Keratinocyte (primary cell): ENCODE results near the gene ZBTB33. TPM values are rescaled to one million over a fixed set of nuclear protein-coding genes. Genes with fewer than 3 reads are reported as not detected.

Source experiments
- DNase-seq: peaks from one replicate; pipeline ENCODE4 v3.0.0-alpha.2; 2011; ENCODE audit warnings: low read depth, missing footprints, low spot score
- FAIRE-seq: peaks from 2 replicates; lab custom pipeline; 2011; peaks lifted over from hg19 to GRCh38; lab: Jason Lieb, UNC
- H2AFZ ChIP-seq: 2 replicates; pipeline ENCODE4 v1.6.0; 2012; ENCODE audit warnings: low read length, control low read depth, inconsistent platforms; ENCODE audit not compliant: control insufficient read depth
- H3K27ac ChIP-seq: 2 replicates; pipeline ENCODE4 v1.5.1; 2011; ENCODE audit warnings: low read length; ENCODE audit not compliant: control insufficient read depth, insufficient read depth
- H3K27me3 ChIP-seq: 3 replicates; pipeline ENCODE4 v1.6.0; 2011; ENCODE audit warnings: low read length; ENCODE audit not compliant: control insufficient read depth, insufficient read depth; ENCODE audit errors: extremely low read depth
- H3K36me3 ChIP-seq, 2 experiments: 2 replicates in 1 of 2; 3 replicates in 1 of 2; pipeline ENCODE4 v1.5.1; 2011; ENCODE audit warnings: low read length in 2 of 2, mild to moderate bottlenecking in 1 of 2; ENCODE audit not compliant: control insufficient read depth in 2 of 2, insufficient read depth in 2 of 2; ENCODE audit errors: extremely low read depth in 1 of 2
- H3K4me1 ChIP-seq: 3 replicates; pipeline ENCODE4 v1.5.1; 2011; ENCODE audit warnings: low read length; ENCODE audit not compliant: control insufficient read depth, insufficient read depth; ENCODE audit errors: extremely low read depth
- H3K4me2 ChIP-seq: 3 replicates; pipeline ENCODE4 v1.6.0; 2011; ENCODE audit warnings: low read depth, low read length; ENCODE audit not compliant: control insufficient read depth, insufficient read depth; ENCODE audit errors: extremely low read depth
- H3K4me3 ChIP-seq, 3 experiments: fragments of 200-600 bp in 1 of 3; sonication (generic) in 1 of 3; 2 replicates in 2 of 3; 3 replicates in 1 of 3; pipeline ENCODE4 v1.5.1; 2011 to 2016; ENCODE audit warnings: low read length in 3 of 3, mild to moderate bottlenecking in 3 of 3, control low read depth in 2 of 3, inconsistent platforms in 1 of 3, low read depth in 1 of 3, mixed read lengths in 1 of 3, mixed run types in 1 of 3, moderate library complexity in 1 of 3; ENCODE audit not compliant: control insufficient read depth in 2 of 3, insufficient read depth in 2 of 3; ENCODE audit errors: extremely low read depth in 1 of 3
- H3K79me2 ChIP-seq: 2 replicates; pipeline ENCODE4 v1.6.0; 2012; ENCODE audit warnings: low read length; ENCODE audit not compliant: control insufficient read depth, insufficient read depth
- H3K9ac ChIP-seq: 3 replicates; pipeline ENCODE4 v1.6.0; 2011; ENCODE audit warnings: low read length; ENCODE audit not compliant: control insufficient read depth, insufficient read depth; ENCODE audit errors: extremely low read depth
- H3K9me1 ChIP-seq: 3 replicates; pipeline ENCODE4 v1.6.0; 2011; ENCODE audit warnings: low read length; ENCODE audit not compliant: control insufficient read depth, insufficient read depth; ENCODE audit errors: extremely low read depth
- H3K9me3 ChIP-seq: 2 replicates; pipeline ENCODE4 v1.5.1; 2012; ENCODE audit warnings: low read depth, low read length; ENCODE audit not compliant: control insufficient read depth
- H4K20me1 ChIP-seq: 3 replicates; pipeline ENCODE4 v1.6.0; 2011; ENCODE audit warnings: low read length; ENCODE audit not compliant: control insufficient read depth, insufficient read depth; ENCODE audit errors: extremely low read depth
- CTCF ChIP-seq, 3 experiments: IDR thresholded peaks in 1 of 3; conservative IDR thresholded peaks in 1 of 3; optimal IDR thresholded peaks in 1 of 3; 2 replicates in 2 of 3; 3 replicates in 1 of 3; pipeline versions ENCODE3 to v1.5.1; 2011; ENCODE audit warnings: low read length in 3 of 3, mild to moderate bottlenecking in 3 of 3, moderate library complexity in 2 of 3, control low read depth in 1 of 3, inconsistent platforms in 1 of 3; ENCODE audit not compliant: insufficient read depth in 2 of 3; ENCODE audit errors: extremely low read depth in 1 of 3
- EZH2 ChIP-seq: IDR thresholded peaks from one replicate; pipeline ENCODE4 v1.6.1; 2012; ENCODE audit warnings: inconsistent platforms, mild to moderate bottlenecking, low read length, moderate library complexity
- dilution Hi-C: fragments of 300-500 bp; cut with MboI; formaldehyde crosslinking; loops from one replicate; pipeline ENCODE4 v1.7.0; 2020; ENCODE audit warnings: low sequenced_read_pairs; ENCODE audit not compliant: extremely low pct_ligation_motif_present
- polyA plus RNA-seq, 5 experiments: library from polyadenylated mRNA; depleted of rRNA in 3 of 5; stranded (reverse) in 3 of 5; stranded (forward) in 1 of 5; unstranded in 1 of 5; fragments of >200 nt; gene quantifications; 1 replicate in 1 of 5; 2 replicates in 3 of 5; 3 replicates in 1 of 5; pipeline versions ENCODE4 v1.2.1 to v1.2.3, GENCODE V29; 2011 to 2012; ENCODE audit warnings: missing spikeins in 2 of 5, low read depth in 1 of 5, low replicate concordance in 1 of 5

Gene ZBTB33
- polyA plus RNA-seq, 1 donor (not counting 4 experiments of a cell fraction or from before 2014, with no cell fraction given) = 13.4 TPM

- peaks cover 5% of the 10 kb centered on the region for H3K4me1 ChIP-seq
- no peaks in the 10 kb centered on the region for H4K20me1 ChIP-seq
- no peaks in the 10 kb centered on the region for H3K9me1 ChIP-seq
- no peaks in the 10 kb centered on the region for H3K9me3 ChIP-seq
- H3K27me3 ChIP-seq = no peaks in the 10 kb centered on the region
- dilution Hi-C loops = no loop called here
- H3K4me3 ChIP-seq = no peak overlapping the region
- H3K9ac ChIP-seq = no peak overlapping the region
- FAIRE-seq (no peak), DNase-seq (no peak)
- no peaks in the 10 kb centered on the region for H3K79me2 ChIP-seq
- H3K27ac ChIP-seq = no peak overlapping the region
- no peaks in the 10 kb centered on the region for H3K36me3 ChIP-seq
- TF ChIP-seq CTCF (optimal IDR thresholded peaks at IDR 0.05 in 1 of 3, IDR thresholded peaks at IDR 0.05 in 1 of 3, conservative IDR thresholded peaks at IDR 0.05 in 1 of 3; ENCODE audit: extremely low read depth in 1 of 3, insufficient read depth in 2 of 3, low read length in 3 of 3) (no peak), EZH2 (no peak)
- H3K4me2 ChIP-seq = no peak overlapping the region
- no peak overlapping the region for H2AFZ ChIP-seq
These were observed 23.5 kb downstream of the ZBTB33 start for GRCh38 chrX:120274145-120274544.

- Histone ChIP-seq H3K4me1 (no peaks in the 10 kb centered on the region), H3K9me3 (no peaks in the 10 kb centered on the region)
- dilution Hi-C loops = no loop called here
These were observed 24.3 kb downstream of the ZBTB33 start for GRCh38 chrX:120274958-120275357.

More at GRCh38 chrX:120274958-120275357, 24.3 kb downstream of the ZBTB33 start:
- Histone ChIP-seq H3K9ac (no peak overlapping the region), H2AFZ (no peak overlapping the region), H3K79me2 (no peaks in the 10 kb centered on the region), H3K4me3 (no peak overlapping the region), H3K27ac (no peak overlapping the region), H3K4me2 (no peak overlapping the region), H3K9me1 (no peaks in the 10 kb centered on the region), H3K36me3 (no peaks in the 10 kb centered on the region), H3K27me3 (no peaks in the 10 kb centered on the region), H4K20me1 (no peaks in the 10 kb centered on the region)
- DNase-seq (no peak), FAIRE-seq (no peak)
- TF ChIP-seq EZH2 = no peak
- TF ChIP-seq CTCF (optimal IDR thresholded peaks at IDR 0.05 in 1 of 3, IDR thresholded peaks at IDR 0.05 in 1 of 3, conservative IDR thresholded peaks at IDR 0.05 in 1 of 3; ENCODE audit: extremely low read depth in 1 of 3, insufficient read depth in 2 of 3, low read length in 3 of 3) = no peak
